ENCODE data around the gene TAGLN. TPM values are rescaled to one million over a fixed set of nuclear protein-coding genes. Genes with fewer than 3 reads are reported as not detected.

The TAGLN gene
- total RNA-seq, 1 experiment from 2014 or later = 71.5 TPM

GRCh38 chr11:117229931-117230285, 30.7 kb downstream of the TAGLN start (continued):
- TF ChIP-seq ZNF281 (CRISPR knock-in tag; IDR thresholded peaks at IDR 0.05) = no peak
- no peak for TF ChIP-seq ZNF121 (CRISPR knock-in tag; IDR thresholded peaks at IDR 0.05)
- TF ChIP-seq MXD4 (CRISPR knock-in tag; IDR thresholded peaks at IDR 0.05; ENCODE audit: borderline replicate concordance) = no peak

GRCh38 chr11:117230286-117230961, 31.3 kb downstream of the TAGLN start:
- peaks cover 25% of the 10 kb centered on the region for H3K4me1 Mint-ChIP-seq
- DNase-seq (ENCODE audit: low spot score) (no peak), ATAC-seq (no peak)
- CTCF ChIA-PET = interaction anchor here (0.6 to 2.9 kb wide), 5 partner anchors 8 to 439 kb away, joined by 3 to 36 read pairs (median 8); partner anchors contain the start of genes APOA5 and SIDT2
- peak overlapping the region; percentile 61 for H3K27ac Mint-ChIP-seq
- H3K9me3 Mint-ChIP-seq = no peaks in the 10 kb centered on the region
- peaks cover 5% of the 10 kb centered on the region; the same call in 1 of the 2 replicates for H3K36me3 Mint-ChIP-seq
- peak overlapping the region; percentile 91 for H3K4me3 Mint-ChIP-seq
- H3K27me3 Mint-ChIP-seq (ENCODE audit: low read depth) = no peaks in the 10 kb centered on the region
- POLR2A ChIA-PET = no interaction called here
- TF ChIP-seq ZNF532 (CRISPR knock-in tag; IDR thresholded peaks at IDR 0.05; ENCODE audit: borderline replicate concordance) (no peak), CREM (CRISPR knock-in tag; IDR thresholded peaks at IDR 0.05) (no peak), STAT6 (CRISPR knock-in tag; conservative IDR thresholded peaks at IDR 0.05; ENCODE audit: low read depth) (no peak), ATF6 (CRISPR knock-in tag; IDR thresholded peaks at IDR 0.05) (no peak), OVOL2 (CRISPR knock-in tag; IDR thresholded peaks at IDR 0.05; ENCODE audit: borderline replicate concordance) (no peak), JAZF1 (CRISPR knock-in tag; IDR thresholded peaks at IDR 0.05) (no peak), ZNF317 (CRISPR knock-in tag; IDR thresholded peaks at IDR 0.05; ENCODE audit: borderline replicate concordance, low read depth) (no peak), NFE2L1 (CRISPR knock-in tag; IDR thresholded peaks at IDR 0.05) (no peak), ATF2 (CRISPR knock-in tag; IDR thresholded peaks at IDR 0.05; ENCODE audit: borderline replicate concordance, low read depth) (no peak), ZNF138 (CRISPR knock-in tag; conservative IDR thresholded peaks at IDR 0.05) (no peak), RELA (CRISPR knock-in tag; IDR thresholded peaks at IDR 0.05; ENCODE audit: borderline replicate concordance) (no peak), ZSCAN18 (CRISPR knock-in tag; IDR thresholded peaks at IDR 0.05) (no peak), ZBTB43 (CRISPR knock-in tag; IDR thresholded peaks at IDR 0.05) (no peak), CDX4 (CRISPR knock-in tag; IDR thresholded peaks at IDR 0.05; ENCODE audit: borderline replicate concordance) (no peak), ZNF219 (CRISPR knock-in tag; IDR thresholded peaks at IDR 0.05; ENCODE audit: borderline replicate concordance) (no peak)

Measured in WTC11 (cell line).